Trophoblast cell (in vitro differentiated cells and primary cell): ENCODE results near the gene OR1E1.
"Not testable (repeated sequence)": the region's sequence is repeated elsewhere in the genome, so short reads cannot be mapped to it uniquely, and the experiment has no call there.

Experiments
- DNase-seq, 2 donors: peaks; one replicate each; pipeline ENCODE4 v3.0.0-alpha.2; 2016
- H2AFZ ChIP-seq: 2 replicates; pipeline ENCODE4 v1.6.1; 2013; ENCODE audit warnings: low read length, moderate library complexity, mild to moderate bottlenecking; ENCODE audit not compliant: insufficient read depth, poor library complexity
- H2AK5ac ChIP-seq: 2 replicates; pipeline ENCODE4 v1.6.1; 2013; ENCODE audit warnings: mild to moderate bottlenecking, low read length
- H2BK120ac ChIP-seq: 2 replicates; pipeline ENCODE4 v1.6.1; 2013; ENCODE audit warnings: low read length, mild to moderate bottlenecking, moderate library complexity; ENCODE audit not compliant: insufficient read depth, poor library complexity
- H2BK12ac ChIP-seq: 2 replicates; pipeline ENCODE4 v1.6.1; 2013; ENCODE audit warnings: mild to moderate bottlenecking, low read length, moderate library complexity
- H2BK5ac ChIP-seq: 2 replicates; pipeline ENCODE4 v1.6.1; 2013; ENCODE audit warnings: low read length, low read depth, moderate library complexity, mild to moderate bottlenecking; ENCODE audit not compliant: poor library complexity
- H3K14ac ChIP-seq: 2 replicates; pipeline ENCODE4 v1.6.1; 2013; ENCODE audit warnings: mild to moderate bottlenecking, low read length
- H3K18ac ChIP-seq: 2 replicates; pipeline ENCODE4 v1.6.1; 2013; ENCODE audit warnings: mild to moderate bottlenecking, low read length
- H3K23ac ChIP-seq: 2 replicates; pipeline ENCODE4 v1.6.1; 2013; ENCODE audit warnings: low read length
- H3K27ac ChIP-seq: 2 replicates; pipeline ENCODE4 v1.5.1; 2013; ENCODE audit warnings: low read depth, mild to moderate bottlenecking, inconsistent platforms, low read length, moderate library complexity
- H3K27me3 ChIP-seq: 2 replicates; pipeline ENCODE4 v1.6.1; 2013; ENCODE audit warnings: inconsistent platforms, mild to moderate bottlenecking, low read length, moderate library complexity; ENCODE audit not compliant: insufficient read depth
- H3K36me3 ChIP-seq, 2 experiments: 1 replicate in 1 of 2; 2 replicates in 1 of 2; pipeline ENCODE4 v1.6.1; 2013; ENCODE audit warnings: low read length in 2 of 2, mild to moderate bottlenecking in 2 of 2, moderate library complexity in 1 of 2; ENCODE audit not compliant: insufficient read depth in 2 of 2, control insufficient read depth in 1 of 2
- H3K4ac ChIP-seq: 2 replicates; pipeline ENCODE4 v1.6.1; 2013; ENCODE audit warnings: low read depth, mild to moderate bottlenecking, low read length, moderate library complexity
- H3K4me1 ChIP-seq, 2 experiments: 1 replicate in 1 of 2; 2 replicates in 1 of 2; pipeline ENCODE4 v1.6.1; 2013; ENCODE audit warnings: low read length in 2 of 2, mild to moderate bottlenecking in 2 of 2, moderate library complexity in 1 of 2; ENCODE audit not compliant: insufficient read depth in 2 of 2, control insufficient read depth in 1 of 2
- H3K4me2 ChIP-seq: 2 replicates; pipeline ENCODE4 v1.6.1; 2013; ENCODE audit warnings: inconsistent platforms, mild to moderate bottlenecking, low read length, moderate library complexity
- H3K4me3 ChIP-seq: 2 replicates; pipeline ENCODE4 v1.5.1; 2013; ENCODE audit warnings: mild to moderate bottlenecking, low read depth, low read length, inconsistent platforms
- H3K79me1 ChIP-seq: one replicate; pipeline ENCODE4 v1.6.1; 2013; ENCODE audit warnings: low read length
- H3K79me2 ChIP-seq: 2 replicates; pipeline ENCODE4 v1.6.1; 2013; ENCODE audit warnings: low read length, mild to moderate bottlenecking; ENCODE audit not compliant: control insufficient read depth, insufficient read depth, poor library complexity
- H3K9ac ChIP-seq: 2 replicates; pipeline ENCODE4 v1.6.1; 2013; ENCODE audit warnings: mild to moderate bottlenecking, low read length
- H3K9me3 ChIP-seq: 2 replicates; pipeline ENCODE4 v1.6.1; 2013; ENCODE audit warnings: low read depth, mild to moderate bottlenecking, control low read depth, inconsistent platforms, low read length; ENCODE audit not compliant: insufficient read depth
- H4K12ac ChIP-seq: 2 replicates; pipeline ENCODE4 v1.6.1; 2013; ENCODE audit warnings: low read depth, mild to moderate bottlenecking, low read length, moderate library complexity
- H4K8ac ChIP-seq: 2 replicates; pipeline ENCODE4 v1.6.1; 2013; ENCODE audit warnings: low read depth, mild to moderate bottlenecking, low read length, moderate library complexity
- H4K91ac ChIP-seq: one replicate; pipeline ENCODE4 v1.6.1; 2013; ENCODE audit warnings: low read depth, mild to moderate bottlenecking, low read length, moderate library complexity
- WGBS: extraction: QIAGEN DNeasy Blood & Tissue Kit; methylation state at CpG from one replicate; pipeline ENCODE4 v1.1.7; 2013; ENCODE audit warnings: missing lambda C conversion rate; ENCODE audit not compliant: insufficient read length, insufficient coverage; ENCODE audit errors: extremely low coverage; 5-methylcytosine and 5-hydroxymethylcytosine counted together

Gene OR1E1

DNA sequence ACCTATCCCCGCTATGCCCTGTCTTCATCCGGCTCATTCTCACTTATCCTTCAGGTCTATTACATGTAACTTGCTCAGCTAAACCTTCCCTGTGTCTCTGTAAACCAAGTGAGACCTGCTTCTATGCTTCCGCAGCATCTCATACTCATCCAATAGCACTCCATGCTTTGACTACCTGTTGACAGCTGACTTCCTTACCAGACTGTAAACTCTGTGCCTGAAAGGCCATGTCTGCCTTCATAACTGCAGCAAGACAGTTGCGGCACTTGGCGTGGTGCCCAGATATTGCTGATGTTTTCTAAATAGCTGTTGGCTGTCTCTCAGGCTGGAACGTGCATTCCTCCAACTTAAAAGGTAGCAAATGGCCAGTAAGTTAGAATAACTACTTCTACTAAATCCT is 1.8 kb upstream of the OR1E1 start:
- H2BK5ac ChIP-seq: no peak overlapping the region
- no peak overlapping the region for H2BK12ac ChIP-seq
- no peak overlapping the region for H3K27ac ChIP-seq

DNA sequence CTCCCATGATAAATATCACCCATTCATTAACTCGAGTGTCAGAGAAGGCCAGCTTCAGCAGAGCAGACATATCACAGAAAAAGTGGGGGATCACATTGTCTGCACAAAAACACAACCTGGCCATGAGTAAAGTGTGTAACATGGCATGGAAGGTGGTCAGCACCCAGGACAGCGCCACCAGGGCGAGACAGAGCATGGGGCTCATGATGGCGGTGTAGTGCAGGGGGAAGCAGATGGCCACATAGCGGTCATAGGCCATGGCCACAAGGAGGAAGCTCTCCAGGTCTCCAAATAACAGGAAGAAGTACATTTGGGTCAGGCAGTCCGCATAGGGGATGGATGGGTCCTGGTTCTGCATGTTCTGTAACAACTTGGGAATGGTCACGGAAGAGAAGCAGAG is 409 bp downstream of the OR1E1 start:
- not testable (repeated sequence) for H2BK5ac ChIP-seq, H2AK5ac ChIP-seq, H3K4me2 ChIP-seq, H4K91ac ChIP-seq, H3K9me3 ChIP-seq, H3K4me1 ChIP-seq, H4K8ac ChIP-seq, H3K36me3 ChIP-seq, H3K4me3 ChIP-seq, H3K27ac ChIP-seq, H2BK120ac ChIP-seq, H3K79me1 ChIP-seq, H2BK12ac ChIP-seq, H3K14ac ChIP-seq, DNase-seq, H3K23ac ChIP-seq, H3K9ac ChIP-seq, H4K12ac ChIP-seq, H2AFZ ChIP-seq, H3K4ac ChIP-seq, H3K27me3 ChIP-seq, H3K18ac ChIP-seq, H3K79me2 ChIP-seq
- no CpG with 5 or more reads among the region's 7 CpGs for WGBS

More for the DNA sequence above, 1.8 kb upstream of the OR1E1 start:
- DNase-seq: no peak
- Histone ChIP-seq H3K9me3 (peaks cover 7% of the 10 kb centered on the region), H3K14ac (no peak overlapping the region), H3K4ac (no peak overlapping the region), H3K9ac (no peak overlapping the region), H4K8ac (no peak overlapping the region), H2BK120ac (no peak overlapping the region), H2AFZ (no peak overlapping the region), H2AK5ac (no peak overlapping the region), H3K79me2 (no peaks in the 10 kb centered on the region), H3K23ac (no peak overlapping the region), H3K79me1 (no peaks in the 10 kb centered on the region), H3K18ac (no peak overlapping the region), H4K12ac (no peak overlapping the region), H3K4me1 (no peaks in the 10 kb centered on the region), H3K36me3 (no peaks in the 10 kb centered on the region), H3K4me3 (no peak overlapping the region), H4K91ac (no peak overlapping the region), H3K4me2 (no peak overlapping the region), H3K27me3 (no peaks in the 10 kb centered on the region)
- WGBS: no CpG with 5 or more reads among the region's 6 CpGs

DNA sequence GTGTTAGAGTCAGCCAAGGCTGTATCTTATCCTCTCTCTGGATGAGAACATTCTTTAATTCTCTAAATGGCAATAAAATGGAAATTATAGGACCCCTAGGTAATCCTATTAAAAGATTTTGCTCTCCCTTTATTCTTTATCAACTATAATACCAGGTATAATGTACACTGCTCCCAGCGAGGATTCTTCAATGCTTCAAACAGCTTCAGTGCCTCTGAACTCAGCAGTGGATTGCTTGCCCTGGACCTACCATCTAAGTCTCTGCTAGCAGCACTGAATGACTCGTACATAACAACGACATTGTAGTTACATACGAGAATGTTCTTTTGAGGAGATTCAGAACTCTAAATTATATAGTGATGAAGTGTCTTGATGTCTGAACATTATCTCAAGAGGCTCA is 8.4 kb downstream of the OR1E1 start:
- Histone ChIP-seq H3K9me3 (peaks cover 9% of the 10 kb centered on the region), H3K4me2 (no peak overlapping the region), H2AK5ac (no peak overlapping the region), H2BK12ac (no peak overlapping the region), H4K91ac (no peak overlapping the region), H3K36me3 (no peaks in the 10 kb centered on the region), H4K12ac (no peak overlapping the region), H3K14ac (no peak overlapping the region), H3K79me1 (no peaks in the 10 kb centered on the region), H2BK5ac (no peak overlapping the region), H3K23ac (no peak overlapping the region), H2BK120ac (no peak overlapping the region), H4K8ac (no peak overlapping the region), H3K4me3 (no peak overlapping the region), H3K9ac (no peak overlapping the region), H3K4me1 (no peaks in the 10 kb centered on the region), H3K18ac (no peak overlapping the region), H3K27me3 (peaks cover 2% of the 10 kb centered on the region), H3K27ac (no peak overlapping the region), H3K79me2 (no peaks in the 10 kb centered on the region), H3K4ac (no peak overlapping the region), H2AFZ (no peak overlapping the region)
- no peak for DNase-seq
- WGBS: no CpG with 5 or more reads among the region's 4 CpGs

DNA sequence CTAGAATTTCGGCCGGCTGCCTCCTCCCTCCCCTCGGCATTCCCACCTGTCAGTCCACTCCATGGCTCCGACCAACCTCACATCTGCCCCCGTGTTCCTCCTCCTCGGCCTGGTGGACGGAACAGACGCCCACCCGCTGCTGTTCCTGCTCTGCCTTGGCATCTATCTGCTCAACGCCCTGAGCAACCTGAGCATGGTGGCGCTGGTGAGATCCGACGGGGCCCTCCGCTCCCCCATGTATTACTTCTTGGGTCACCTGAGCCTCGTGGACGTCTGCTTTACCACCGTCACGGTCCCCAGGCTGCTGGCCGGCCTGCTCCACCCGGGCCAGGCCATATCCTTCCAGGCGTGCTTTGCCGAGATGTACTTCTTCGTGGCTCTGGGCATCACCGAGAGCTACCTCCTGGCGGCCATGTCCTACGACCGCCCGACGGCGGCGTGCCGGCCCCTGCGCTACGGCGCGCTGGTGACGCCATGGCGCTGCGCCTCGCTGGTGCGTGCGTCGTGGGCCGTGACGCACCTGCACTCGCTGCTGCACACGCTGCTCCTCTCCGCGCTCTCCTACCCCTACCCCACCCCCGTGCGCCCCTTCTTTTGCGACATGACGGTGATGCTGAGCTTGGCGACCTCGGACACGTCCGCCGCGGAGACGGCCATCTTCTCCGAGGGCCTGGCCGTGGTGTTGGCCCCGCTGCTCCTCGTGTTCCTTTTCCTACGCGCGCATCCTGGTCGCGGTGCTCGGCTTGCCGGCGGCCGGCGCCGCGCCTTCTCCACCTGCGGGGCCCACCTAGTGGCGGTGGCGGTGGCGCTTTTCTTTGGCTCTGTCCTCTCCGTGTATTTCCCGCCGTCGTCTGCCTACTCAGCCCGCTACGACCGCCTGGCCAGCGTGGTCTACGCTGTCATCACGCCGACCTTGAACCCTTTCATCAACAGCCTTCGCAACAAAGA is 12.1 kb downstream of the OR1E1 start, which contains the start of gene OR3A2:
TSS of gene OR3A2 (minus strand) at position 440 of the 948 bp plus-strand sequence.
- H3K4me1 ChIP-seq: no peaks in the 10 kb centered on the region
- no CpG with 5 or more reads among the region's 92 CpGs for WGBS
- peaks cover 9% of the 10 kb centered on the region for H3K9me3 ChIP-seq
- H2AFZ ChIP-seq: no peak within 1 kb of the TSS
- H3K27me3 ChIP-seq: peaks cover 2% of the 10 kb centered on the region
- no peak within 1 kb of the TSS for H3K18ac ChIP-seq
- no peak within 1 kb of the TSS for H3K4me2 ChIP-seq
- no peaks in the 10 kb centered on the region for H3K79me2 ChIP-seq
- no peak within 1 kb of the TSS for H3K14ac ChIP-seq
- no peak within 1 kb of the TSS for H2BK120ac ChIP-seq
- no peak within 1 kb of the TSS for H4K12ac ChIP-seq
- no peak within 1 kb of the TSS for H3K23ac ChIP-seq
- H2BK12ac ChIP-seq: no peak within 1 kb of the TSS
- H3K27ac ChIP-seq: no peak within 1 kb of the TSS
- no peak within 1 kb of the TSS for H4K91ac ChIP-seq
- no peaks in the 10 kb centered on the region for H3K79me1 ChIP-seq
- H2AK5ac ChIP-seq: no peak within 1 kb of the TSS
- DNase-seq: no peak
- no peak within 1 kb of the TSS for H3K4ac ChIP-seq
- no peak within 1 kb of the TSS for H4K8ac ChIP-seq
- no peak within 1 kb of the TSS for H3K4me3 ChIP-seq
- no peak within 1 kb of the TSS for H2BK5ac ChIP-seq
- no peak within 1 kb of the TSS for H3K9ac ChIP-seq
- H3K36me3 ChIP-seq: no peaks in the 10 kb centered on the region
